GM19043 (cell line): Measurements from ENCODE around the gene OAS3.
A peak's percentile ranks its signal among the peaks of the same experiment; 100 is the strongest.
"Not testable (repeated sequence)": the region's sequence is repeated elsewhere in the genome, so short reads cannot be mapped to it uniquely, and the experiment has no call there.

Source experiments
- ATAC-seq: cut with Tn5 transposase; IDR thresholded peaks from one replicate; pipeline ENCODE4 v1.9.1; 2021; ENCODE audit warnings: low read depth; ENCODE audit not compliant: unreplicated experiment

The OAS3 gene

DNA sequence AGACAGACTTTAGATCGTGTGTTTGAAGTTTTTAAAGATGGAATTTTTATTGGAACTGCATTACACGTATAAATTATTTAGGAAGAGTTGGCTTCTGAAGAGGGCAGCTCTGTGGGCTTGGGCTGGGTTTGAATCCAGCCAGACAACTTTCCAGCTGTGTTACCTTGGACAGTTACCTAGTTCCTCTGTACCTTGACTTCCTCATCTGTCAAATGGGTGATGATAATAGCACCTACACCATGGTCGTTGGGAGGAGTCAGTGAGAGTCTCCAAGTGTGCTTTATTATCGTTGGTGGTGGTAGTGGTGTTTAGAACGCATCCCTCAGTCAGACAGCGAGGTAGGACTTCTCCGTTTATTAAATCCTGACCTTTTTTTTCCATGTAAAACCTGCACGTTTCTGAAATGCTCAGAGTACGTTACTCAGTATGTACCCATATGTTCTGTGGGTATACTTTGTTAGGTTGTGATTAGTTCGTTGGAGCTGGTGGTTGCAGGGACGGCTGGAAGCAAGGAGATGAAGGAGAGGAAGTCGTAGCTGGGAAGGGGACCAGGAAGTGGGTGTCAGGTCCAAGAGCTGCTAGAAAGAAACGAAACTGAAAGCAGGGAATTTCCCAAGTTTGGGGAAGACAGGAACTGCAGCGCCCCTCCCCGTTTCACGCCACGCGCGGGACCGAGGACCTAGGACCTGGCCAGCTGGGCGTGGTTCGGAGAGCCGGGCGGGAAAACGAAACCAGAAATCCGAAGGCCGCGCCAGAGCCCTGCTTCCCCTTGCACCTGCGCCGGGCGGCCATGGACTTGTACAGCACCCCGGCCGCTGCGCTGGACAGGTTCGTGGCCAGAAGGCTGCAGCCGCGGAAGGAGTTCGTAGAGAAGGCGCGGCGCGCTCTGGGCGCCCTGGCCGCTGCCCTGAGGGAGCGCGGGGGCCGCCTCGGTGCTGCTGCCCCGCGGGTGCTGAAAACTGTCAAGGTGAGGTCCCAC is at the start of gene OAS3:
Gene OAS3, plus strand, starts transcription at position 734 of the 979 bp plus-strand sequence. Its CDS starts 57 bp downstream, at position 791.
- ATAC-seq = no peak

DNA sequence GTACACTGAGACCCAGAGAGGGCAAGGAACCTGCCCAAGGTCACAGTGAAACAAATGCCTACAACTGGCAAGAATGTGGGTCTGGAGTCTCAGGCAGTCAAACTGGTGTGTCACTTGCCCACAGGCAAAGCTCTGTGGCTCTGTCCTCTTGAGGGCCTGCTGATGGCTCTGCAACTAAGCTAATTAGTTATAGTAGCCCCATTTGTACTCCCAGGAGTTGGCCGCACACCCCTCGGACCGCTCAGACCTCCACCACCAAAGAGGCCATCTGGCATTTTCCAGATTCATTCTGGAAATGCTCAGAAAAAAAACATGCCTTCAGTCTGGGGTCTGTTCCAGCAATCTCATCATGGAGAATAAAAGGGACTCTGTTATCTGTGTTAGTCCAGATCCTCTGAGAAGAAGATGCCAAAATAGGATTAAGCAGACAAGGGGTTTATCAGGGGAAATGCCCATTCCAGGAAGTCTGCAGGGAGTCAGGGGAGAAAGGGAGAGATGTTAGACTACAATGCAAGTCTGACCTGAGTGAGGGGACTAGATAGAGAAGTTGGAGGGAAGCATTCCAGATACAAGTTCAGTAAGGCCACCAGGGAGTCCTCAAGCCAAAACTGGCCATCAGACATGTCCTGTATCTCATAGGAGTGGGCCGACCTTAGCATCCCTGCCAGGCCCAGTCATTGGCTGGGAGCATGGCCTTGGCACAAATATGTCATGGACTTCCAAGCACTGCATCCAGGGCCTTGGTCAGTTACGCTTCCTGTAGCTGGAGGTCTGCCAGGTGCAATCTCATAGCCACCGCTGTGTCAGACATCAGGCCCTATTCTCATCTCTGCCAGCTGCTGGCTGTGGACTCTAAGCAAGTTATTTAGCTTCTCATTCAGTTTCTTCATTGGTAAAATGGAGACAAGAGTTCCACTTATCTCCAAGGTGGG is 46.9 kb upstream of the OAS3 start:
- no peak for ATAC-seq

DNA sequence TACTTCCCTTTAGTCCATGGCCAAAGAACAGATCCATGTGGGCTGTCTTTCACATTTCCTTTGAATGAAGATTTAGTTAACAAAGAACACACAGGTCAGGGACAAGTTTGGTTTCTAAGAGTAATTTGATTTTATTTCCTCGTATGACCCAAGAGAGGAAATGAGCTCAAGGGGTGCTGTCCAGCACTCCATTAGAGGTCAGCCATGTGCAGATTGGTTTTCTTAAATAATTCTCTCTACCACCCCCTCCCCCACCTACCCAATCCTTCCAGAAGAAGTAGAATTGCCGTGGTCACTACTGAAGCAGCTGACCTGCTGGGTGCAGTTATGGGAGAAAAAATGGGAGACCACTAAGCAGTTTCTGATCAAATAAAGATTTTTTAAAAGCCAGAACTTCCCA is 45.4 kb upstream of the OAS3 start:
- no peak for ATAC-seq

GRCh38 chr12:112894128-112894527 is 44.1 kb upstream of the OAS3 start:
- ATAC-seq = no peak

- no peak for ATAC-seq
These were observed 39.9 kb upstream of the OAS3 start for GRCh38 chr12:112898380-112898779.

- ATAC-seq = no peak
These were observed 37.8 kb upstream of the OAS3 start for GRCh38 chr12:112900298-112901145.

- no peak for ATAC-seq
These were observed 37.0 kb upstream of the OAS3 start for GRCh38 chr12:112901271-112901670.

GRCh38 chr12:112904571-112904970 is 33.7 kb upstream of the OAS3 start:
- no peak for ATAC-seq

GRCh38 chr12:112905451-112906089 is 32.7 kb upstream of the OAS3 start:
- no peak for ATAC-seq

- peak; percentile 61 for ATAC-seq
These were observed 31.4 kb upstream of the OAS3 start, which contains the start of gene OAS1 for GRCh38 chr12:112906712-112907414. OAS1 (plus strand) TSS chr12:112906962; CDS start chr12:112907040, 78 bp downstream.

DNA sequence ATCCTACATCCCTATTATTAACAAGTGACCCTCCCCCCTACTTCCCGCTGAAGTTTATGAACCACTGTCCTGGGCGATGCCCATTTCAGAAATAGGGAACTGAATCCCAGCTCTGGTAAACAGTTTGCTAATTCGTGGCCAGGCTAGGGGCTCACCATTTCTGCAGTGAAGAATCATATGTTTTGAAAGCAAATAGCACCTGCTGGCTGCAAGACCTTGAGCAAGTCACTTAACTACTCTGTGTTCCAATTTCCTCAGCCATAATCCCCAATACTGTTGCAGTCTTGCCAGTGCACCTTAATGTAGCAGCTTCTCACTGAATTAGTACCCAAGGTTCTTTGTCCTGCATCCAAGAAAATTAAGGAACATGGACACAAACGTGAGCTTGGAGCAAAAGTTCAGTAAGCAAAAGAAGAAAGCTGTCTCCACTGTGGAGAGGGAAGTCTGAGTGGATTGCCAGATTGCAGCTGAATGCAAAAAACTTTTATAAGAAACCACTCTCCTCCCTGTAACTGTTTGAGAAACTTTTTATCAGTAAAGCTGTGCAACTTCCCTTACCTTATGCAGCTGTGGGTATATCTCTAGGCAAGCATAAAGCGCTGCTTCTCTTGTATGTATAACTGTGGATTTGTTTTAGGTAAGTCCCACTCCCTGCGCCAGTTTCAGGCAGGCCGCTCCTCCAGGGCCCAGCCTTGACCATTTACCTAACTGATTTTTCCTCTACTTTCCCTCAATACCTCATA is 30.7 kb upstream of the OAS3 start:
- ATAC-seq = peak; percentile 42

- no peak for ATAC-seq
These were observed 29.7 kb upstream of the OAS3 start for GRCh38 chr12:112908548-112908947.

DNA sequence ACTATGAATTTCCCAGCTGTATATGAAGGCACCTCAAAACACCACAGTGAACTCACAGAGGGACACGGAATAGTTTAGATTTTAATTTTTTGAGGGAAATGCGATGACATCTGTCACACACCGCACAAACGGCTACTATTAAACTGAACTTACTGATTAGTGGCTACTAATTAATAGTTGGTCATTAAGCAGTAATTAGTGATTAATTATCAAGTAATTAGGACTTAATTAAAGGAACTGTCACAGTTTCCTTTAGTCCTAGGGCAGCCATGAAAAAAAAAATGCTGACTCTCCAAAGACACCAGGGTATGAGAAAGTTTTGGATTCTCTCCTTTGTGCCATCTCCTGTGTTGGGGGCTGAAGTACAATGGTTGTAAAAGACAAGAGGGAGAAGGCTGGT is 28.6 kb upstream of the OAS3 start:
- no peak for ATAC-seq

DNA sequence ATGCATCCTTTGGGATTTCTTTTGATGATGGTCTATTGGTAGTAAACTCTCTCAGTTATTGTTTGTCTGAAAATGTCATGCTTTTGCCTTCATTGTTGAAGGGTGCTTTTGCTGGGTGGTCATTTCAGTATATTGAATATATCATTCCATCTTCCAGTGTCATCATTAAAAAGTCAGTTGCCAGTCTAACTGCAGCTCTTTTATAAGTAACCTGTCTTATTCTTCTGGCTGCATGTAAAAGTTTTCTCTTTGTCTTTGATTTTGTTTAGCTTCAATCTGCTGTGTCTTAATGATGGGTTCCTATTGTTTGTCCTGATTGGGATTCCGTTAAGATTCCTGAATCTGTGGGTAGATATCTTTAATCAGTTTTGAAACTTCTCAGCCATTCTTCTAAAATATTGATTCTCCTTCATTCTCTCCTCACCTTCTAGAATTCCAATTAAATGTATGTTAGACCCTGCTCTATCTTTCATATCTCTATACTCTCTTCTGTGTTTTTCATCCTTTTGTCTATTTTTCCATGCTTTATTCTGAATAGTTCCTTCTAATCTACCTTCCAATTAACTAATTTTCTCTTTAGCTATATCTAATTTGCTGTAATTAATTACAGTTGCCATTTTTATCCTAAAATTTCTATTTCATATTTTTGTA is 25.1 kb upstream of the OAS3 start:
- no peak for ATAC-seq

DNA sequence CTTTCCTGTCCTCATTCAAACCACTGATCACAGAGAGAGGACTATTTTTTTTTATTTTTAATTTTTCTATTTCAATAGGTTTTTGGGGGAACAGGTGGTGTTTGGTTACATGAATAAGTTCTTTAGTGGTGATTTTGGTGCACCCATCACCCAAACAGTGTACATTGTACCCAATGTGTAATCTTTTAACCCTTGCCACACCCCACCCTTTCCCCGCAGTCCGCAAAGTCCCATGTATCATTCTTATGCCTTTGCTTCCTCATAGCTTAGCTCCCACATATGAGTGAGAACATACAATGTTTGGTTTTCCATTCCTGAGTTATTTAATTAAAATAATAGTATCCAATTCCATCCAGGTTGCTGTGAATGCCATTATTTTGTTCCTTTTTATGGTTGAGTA is 24.4 kb upstream of the OAS3 start:
- ATAC-seq = not testable (repeated sequence)

DNA sequence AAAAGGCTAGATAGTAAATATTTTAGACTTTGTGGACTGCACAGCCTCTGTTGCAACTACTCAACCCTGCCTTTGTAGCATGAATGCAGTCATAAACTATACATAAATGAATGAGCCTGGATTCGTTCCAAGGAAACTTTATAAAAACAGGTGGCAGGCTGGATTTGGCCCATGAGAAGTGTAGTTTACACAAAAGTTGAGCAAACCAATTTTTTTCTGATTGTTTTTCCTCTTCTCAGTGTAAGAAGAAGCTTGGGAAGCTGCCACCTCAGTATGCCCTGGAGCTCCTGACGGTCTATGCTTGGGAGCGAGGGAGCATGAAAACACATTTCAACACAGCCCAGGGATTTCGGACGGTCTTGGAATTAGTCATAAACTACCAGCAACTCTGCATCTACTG is 22.0 kb upstream of the OAS3 start:
- no peak for ATAC-seq

- no peak for ATAC-seq
These were observed 19.2 kb upstream of the OAS3 start for GRCh38 chr12:112919121-112919520.

- peak; percentile 85 for ATAC-seq
These were observed 13.3 kb upstream of the OAS3 start for GRCh38 chr12:112924986-112925385.
